Astrocyte (in vitro differentiated cells and primary cell): Measurements from ENCODE around the gene SLC43A2. TPM values are rescaled to one million over a fixed set of nuclear protein-coding genes. Genes with fewer than 3 reads are reported as not detected.

ENCODE experiments used
- DNase-seq: peaks from one replicate; pipeline ENCODE4 v3.0.0-alpha.2; 2010; ENCODE audit warnings: low read depth
- FAIRE-seq: peaks from 2 replicates; lab custom pipeline; 2011; peaks lifted over from hg19 to GRCh38; lab: Jason Lieb, UNC
- H2AFZ ChIP-seq: 2 replicates; pipeline ENCODE4 v1.6.0; 2012; ENCODE audit warnings: low read depth, low read length, inconsistent platforms
- H3K27ac ChIP-seq: 2 replicates; pipeline ENCODE4 v1.5.1; 2011; ENCODE audit warnings: low read depth, low read length, inconsistent platforms
- H3K27me3 ChIP-seq: 2 replicates; pipeline ENCODE4 v1.6.0; 2011; ENCODE audit warnings: low read length, inconsistent platforms; ENCODE audit not compliant: insufficient read depth
- H3K36me3 ChIP-seq: 2 replicates; pipeline ENCODE4 v1.5.1; 2011; ENCODE audit warnings: low read length, inconsistent platforms; ENCODE audit not compliant: insufficient read depth
- H3K4me1 ChIP-seq: 2 replicates; pipeline ENCODE4 v1.5.1; 2011; ENCODE audit warnings: low read length, inconsistent platforms; ENCODE audit not compliant: insufficient read depth
- H3K4me2 ChIP-seq: 2 replicates; pipeline ENCODE4 v1.6.0; 2012; ENCODE audit warnings: low read length, inconsistent platforms
- H3K4me3 ChIP-seq: 2 replicates; pipeline ENCODE4 v1.5.1; 2011; ENCODE audit warnings: low read depth, mild to moderate bottlenecking, low read length, inconsistent platforms; ENCODE audit not compliant: insufficient read depth
- H3K79me2 ChIP-seq: 2 replicates; pipeline ENCODE4 v1.6.0; 2012; ENCODE audit warnings: mild to moderate bottlenecking, low read length, inconsistent platforms; ENCODE audit not compliant: insufficient read depth
- H3K9ac ChIP-seq: 2 replicates; pipeline ENCODE4 v1.6.0; 2012; ENCODE audit warnings: mild to moderate bottlenecking, low read length, inconsistent platforms
- H3K9me3 ChIP-seq: 2 replicates; pipeline ENCODE4 v1.5.1; 2012; ENCODE audit warnings: low read depth, mild to moderate bottlenecking, low read length, inconsistent platforms; ENCODE audit not compliant: insufficient read depth
- H4K20me1 ChIP-seq: 2 replicates; pipeline ENCODE4 v1.6.0; 2012; ENCODE audit warnings: low read length, inconsistent platforms; ENCODE audit not compliant: insufficient read depth
- H3K27ac Mint-ChIP-seq: one replicate; pipeline ENCODE4 v1.8.0; 2021; ENCODE audit warnings: mild to moderate bottlenecking, mixed read lengths; ENCODE audit not compliant: unreplicated experiment
- H3K27me3 Mint-ChIP-seq: one replicate; pipeline ENCODE4 v1.8.0; 2021; ENCODE audit warnings: low read depth, mixed read lengths; ENCODE audit not compliant: unreplicated experiment
- H3K36me3 Mint-ChIP-seq: one replicate; pipeline ENCODE4 v1.8.0; 2021; ENCODE audit warnings: low read depth, mixed read lengths; ENCODE audit not compliant: unreplicated experiment
- H3K4me1 Mint-ChIP-seq: one replicate; pipeline ENCODE4 v1.8.0; 2021; ENCODE audit warnings: low read depth, mixed read lengths; ENCODE audit not compliant: unreplicated experiment
- H3K4me3 Mint-ChIP-seq: one replicate; pipeline ENCODE4 v1.8.0; 2021; ENCODE audit warnings: mild to moderate bottlenecking, moderate library complexity, mixed read lengths; ENCODE audit not compliant: unreplicated experiment
- H3K9me3 Mint-ChIP-seq: one replicate; pipeline ENCODE4 v1.8.0; 2021; ENCODE audit warnings: mild to moderate bottlenecking, mixed read lengths; ENCODE audit not compliant: unreplicated experiment
- CTCF ChIP-seq: IDR thresholded peaks from 2 replicates; pipeline ENCODE4 v1.5.1; 2011; ENCODE audit warnings: low read depth, mild to moderate bottlenecking, inconsistent platforms, low read length, moderate library complexity; ENCODE audit not compliant: insufficient read depth
- EZH2 ChIP-seq: IDR thresholded peaks from 2 replicates; pipeline ENCODE4 v1.6.1; 2012; ENCODE audit warnings: mild to moderate bottlenecking, low read length, inconsistent platforms; ENCODE audit not compliant: insufficient read depth
- total RNA-seq: library from RNA; stranded (reverse); gene quantifications from 2 replicates; pipeline ENCODE4 v1.2.1, GENCODE V29; 2021

The SLC43A2 gene
- total RNA-seq, 1 donor from 2014 or later = 17.9 TPM

GRCh38 chr17:1604831-1605528, 23.7 kb downstream of the SLC43A2 start:
- DNase-seq (no peak), FAIRE-seq (no peak)
- Mint-ChIP-seq H3K9me3 (no peaks in the 10 kb centered on the region), H3K27me3 (peaks cover 2% of the 10 kb centered on the region), H3K4me3 (no peak overlapping the region), H3K4me1 (no peaks in the 10 kb centered on the region), H3K36me3 (peaks cover 10% of the 10 kb centered on the region), H3K27ac (no peak overlapping the region)
- Histone ChIP-seq H3K4me2 (no peak overlapping the region), H2AFZ (no peak overlapping the region), H3K27me3 (no peaks in the 10 kb centered on the region), H3K4me3 (no peak overlapping the region), H3K27ac (no peak overlapping the region), H4K20me1 (peaks cover 6% of the 10 kb centered on the region), H3K9ac (no peak overlapping the region), H3K36me3 (no peaks in the 10 kb centered on the region), H3K9me3 (peaks cover 7% of the 10 kb centered on the region), H3K79me2 (no peaks in the 10 kb centered on the region), H3K4me1 (peaks cover 9% of the 10 kb centered on the region)
- TF ChIP-seq CTCF = no peak
- TF ChIP-seq EZH2 = no peak

- H3K9me3 Mint-ChIP-seq = no peaks in the 10 kb centered on the region
- Histone ChIP-seq H3K4me2 (no peak overlapping the region), H3K9ac (no peak overlapping the region), H3K27me3 (no peaks in the 10 kb centered on the region), H2AFZ (no peak overlapping the region), H3K79me2 (no peaks in the 10 kb centered on the region), H3K27ac (no peak overlapping the region), H3K36me3 (no peaks in the 10 kb centered on the region), H3K4me3 (no peak overlapping the region), H3K4me1 (peaks cover 6% of the 10 kb centered on the region), H3K9me3 (peaks cover 7% of the 10 kb centered on the region), H4K20me1 (peaks cover 6% of the 10 kb centered on the region)
- DNase-seq (no peak), FAIRE-seq (no peak)
- H3K4me1 Mint-ChIP-seq = no peaks in the 10 kb centered on the region
- no peak overlapping the region for H3K4me3 Mint-ChIP-seq
- peaks cover 2% of the 10 kb centered on the region for H3K27me3 Mint-ChIP-seq
- TF ChIP-seq CTCF = no peak
- TF ChIP-seq EZH2 = no peak
- H3K36me3 Mint-ChIP-seq = peaks cover 10% of the 10 kb centered on the region
- no peak overlapping the region for H3K27ac Mint-ChIP-seq
Measured at GRCh38 chr17:1601571-1601970, 27.1 kb downstream of the SLC43A2 start.

- Histone ChIP-seq H4K20me1 (no peaks in the 10 kb centered on the region), H2AFZ (no peak overlapping the region), H3K79me2 (no peaks in the 10 kb centered on the region), H3K4me1 (no peaks in the 10 kb centered on the region), H3K4me2 (no peak overlapping the region), H3K27me3 (no peaks in the 10 kb centered on the region), H3K27ac (no peak overlapping the region), H3K9ac (no peak overlapping the region), H3K9me3 (peaks cover 7% of the 10 kb centered on the region), H3K4me3 (no peak overlapping the region), H3K36me3 (no peaks in the 10 kb centered on the region)
- peaks cover 3% of the 10 kb centered on the region for H3K27me3 Mint-ChIP-seq
- TF ChIP-seq CTCF = no peak
- no peak for TF ChIP-seq EZH2
- no peaks in the 10 kb centered on the region for H3K9me3 Mint-ChIP-seq
- FAIRE-seq (no peak), DNase-seq (no peak)
- H3K27ac Mint-ChIP-seq = no peak overlapping the region
- H3K4me3 Mint-ChIP-seq = no peak overlapping the region
- no peaks in the 10 kb centered on the region for H3K4me1 Mint-ChIP-seq
- H3K36me3 Mint-ChIP-seq = peaks cover 15% of the 10 kb centered on the region
Measured at GRCh38 chr17:1598399-1599095, 30.1 kb downstream of the SLC43A2 start.
